Breast epithelium (tissue), 4 donors: ENCODE results near the gene ACVRL1. TPM values are rescaled to one million over a fixed set of nuclear protein-coding genes. Genes with fewer than 3 reads are reported as not detected.
A peak's percentile ranks its signal among the peaks of the same experiment; 100 is the strongest.

ENCODE experiments used
- DNase-seq, 2 donors: peaks; one replicate each; pipeline ENCODE4 v3.0.0-alpha.2; 2019; ENCODE audit warnings: low spot score in 2 of 2
- H3K27ac ChIP-seq, 2 donors: fragments of 200-600 bp; sonication (generic) in 1 of 2; one replicate each; pipeline ENCODE4 v1.5.1; 2016 to 2019; ENCODE audit warnings: mild to moderate bottlenecking in 1 of 2
- H3K27me3 ChIP-seq, 2 donors: fragments of 200-600 bp; sonication (generic) in 1 of 2; one replicate each; pipeline versions ENCODE4 v1.5.1 to v1.6.0; 2017 to 2019; ENCODE audit warnings: control low read depth in 1 of 2, mild to moderate bottlenecking in 1 of 2
- H3K36me3 ChIP-seq: fragments of 200-600 bp; one replicate; pipeline ENCODE4 v1.5.1; 2019
- H3K4me1 ChIP-seq, 2 donors: fragments of 200-600 bp; sonication (generic); one replicate each; pipeline ENCODE4 v1.5.1; 2016 to 2019; ENCODE audit warnings: control low read depth in 1 of 2
- H3K4me3 ChIP-seq, 3 donors: fragments of 200-600 bp; sonication (generic); 1 replicate in 2 of 3; 2 replicates in 1 of 3; pipeline ENCODE4 v1.5.1; 2016 to 2019; ENCODE audit warnings: mild to moderate bottlenecking in 3 of 3, moderate library complexity in 2 of 3
- H3K9me3 ChIP-seq, 2 donors: fragments of 200-600 bp; sonication (generic) in 1 of 2; one replicate each; pipeline ENCODE4 v1.5.1; 2016 to 2019; ENCODE audit warnings: control low read depth in 1 of 2
- CTCF ChIP-seq, 3 donors: fragments of 450-650 bp; IDR thresholded peaks; one replicate each; pipeline ENCODE4 v1.5.1; 2016 to 2017; ENCODE audit warnings: antibody characterized with exemption in 3 of 3, mild to moderate bottlenecking in 3 of 3, moderate library complexity in 3 of 3
- POLR2A ChIP-seq: fragments of 450-650 bp; IDR thresholded peaks from one replicate; pipeline ENCODE4 v1.6.1; 2016; ENCODE audit warnings: antibody characterized with exemption, mild to moderate bottlenecking, moderate library complexity
- POLR2AphosphoS5 ChIP-seq, 3 donors: sonication (generic); formaldehyde crosslinking; IDR thresholded peaks; one replicate each; pipeline ENCODE4 v1.6.1; 2017; ENCODE audit warnings: antibody characterized with exemption in 3 of 3
- intact Hi-C: fragments of 100-400 bp; cut with DNase I; formaldehyde crosslinking; loops from one replicate; pipeline ENCODE4 v1.15.1; 2023; ENCODE audit warnings: low total_unique reads
- total RNA-seq, 3 donors: library from RNA; depleted of rRNA; stranded (reverse); fragments of >200 nt; gene quantifications; one replicate each; pipeline ENCODE4 v1.1.0, GENCODE V29; 2016

ACVRL1 gene
- total RNA-seq, 3 donors from 2014 or later, result 24.7 to 274 (median 109) TPM

- no peak overlapping the region for H3K4me3 ChIP-seq
- H3K27me3 ChIP-seq, result no peaks in the 10 kb centered on the region
- H3K27ac ChIP-seq, result no peak overlapping the region
- no peaks in the 10 kb centered on the region for H3K9me3 ChIP-seq
- peak in 1 of 2 donors; percentile 37 for DNase-seq
- no peaks in the 10 kb centered on the region for H3K36me3 ChIP-seq
- intact Hi-C loops, result no loop called here
- H3K4me1 ChIP-seq, result no peaks in the 10 kb centered on the region
- no peak for TF ChIP-seq POLR2AphosphoS5 (IDR thresholded peaks at IDR 0.05)
Observed at GRCh38 chr12:51938726-51939125, 31.4 kb downstream of the ACVRL1 start.

GRCh38 chr12:51941011-51941581 lies 33.8 kb downstream of the ACVRL1 start:
- H3K36me3 ChIP-seq, result no peaks in the 10 kb centered on the region
- TF ChIP-seq POLR2A (no peak), POLR2AphosphoS5 (IDR thresholded peaks at IDR 0.05) (no peak), CTCF (IDR thresholded peaks at IDR 0.05) (no peak)
- no peak for DNase-seq
- peaks cover 3 to 9% of the 10 kb centered on the region in 2 donors for H3K9me3 ChIP-seq
- no peaks in the 10 kb centered on the region for H3K4me1 ChIP-seq
- no peak overlapping the region for H3K27ac ChIP-seq
- intact Hi-C loops, result no loop called here
- H3K4me3 ChIP-seq, result no peak overlapping the region
- H3K27me3 ChIP-seq, result no peaks in the 10 kb centered on the region

- no peak for DNase-seq
Observed at GRCh38 chr12:51941604-51942003, 34.3 kb downstream of the ACVRL1 start.

GRCh38 chr12:51942056-51942455 lies 34.8 kb downstream of the ACVRL1 start:
- Histone ChIP-seq H3K27me3 (no peaks in the 10 kb centered on the region), H3K27ac (no peak overlapping the region), H3K4me3 (no peak overlapping the region), H3K4me1 (no peaks in the 10 kb centered on the region), H3K36me3 (no peaks in the 10 kb centered on the region), H3K9me3 (peaks cover 3 to 9% of the 10 kb centered on the region in 2 donors)
- intact Hi-C loops, result no loop called here
- TF ChIP-seq POLR2AphosphoS5 (IDR thresholded peaks at IDR 0.05) (no peak), CTCF (IDR thresholded peaks at IDR 0.05) (no peak), POLR2A (no peak)
- DNase-seq, result no peak

More at GRCh38 chr12:51941604-51942003, 34.3 kb downstream of the ACVRL1 start:
- H3K4me3 ChIP-seq, result no peak overlapping the region
- intact Hi-C loops, result no loop called here
- H3K36me3 ChIP-seq, result no peaks in the 10 kb centered on the region
- no peaks in the 10 kb centered on the region for H3K27me3 ChIP-seq
- peaks cover 3 to 9% of the 10 kb centered on the region in 2 donors for H3K9me3 ChIP-seq
- no peak overlapping the region for H3K27ac ChIP-seq
- TF ChIP-seq CTCF (IDR thresholded peaks at IDR 0.05), result no peak
- no peak for TF ChIP-seq POLR2A
- TF ChIP-seq POLR2AphosphoS5 (IDR thresholded peaks at IDR 0.05), result no peak
- no peaks in the 10 kb centered on the region for H3K4me1 ChIP-seq

- peak in 1 of 2 donors; percentile 23 for DNase-seq
- H3K27me3 ChIP-seq, result no peaks in the 10 kb centered on the region
- intact Hi-C loops, result no loop called here
- no peak overlapping the region for H3K4me3 ChIP-seq
- H3K9me3 ChIP-seq, result peaks cover 3 to 9% of the 10 kb centered on the region in 2 donors
- no peaks in the 10 kb centered on the region for H3K36me3 ChIP-seq
- no peak overlapping the region for H3K27ac ChIP-seq
- no peaks in the 10 kb centered on the region for H3K4me1 ChIP-seq
- TF ChIP-seq POLR2A (no peak), CTCF (IDR thresholded peaks at IDR 0.05) (no peak)
Observed at GRCh38 chr12:51942501-51943000, 35.2 kb downstream of the ACVRL1 start.
